ENCODE measurements around the gene CHN2.
"Not testable (repeated sequence)": the region's sequence is repeated elsewhere in the genome, so short reads cannot be mapped to it uniquely, and the experiment has no call there.

CHN2 gene

DNA sequence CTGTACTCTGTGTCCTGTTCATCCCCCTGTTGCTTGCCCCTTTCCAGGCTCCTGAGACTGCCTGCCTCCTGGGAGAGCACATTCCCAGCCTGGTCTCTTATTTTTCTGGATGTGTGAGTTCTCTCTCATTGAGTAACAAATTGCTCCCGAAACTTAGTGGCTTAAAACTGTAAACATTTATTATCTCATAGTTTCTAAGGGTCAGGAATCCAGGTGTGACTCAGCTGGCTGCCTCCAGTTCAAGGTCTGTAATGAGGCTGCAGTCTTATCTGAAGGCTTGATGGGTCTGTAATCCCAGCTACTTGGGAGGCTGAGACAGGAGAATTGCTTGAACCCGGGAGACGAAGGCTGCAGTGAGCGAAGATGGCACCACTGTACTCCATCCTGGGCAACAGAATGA is 315.5 kb downstream of the CHN2 start:
- no peak for ATAC-seq

DNA sequence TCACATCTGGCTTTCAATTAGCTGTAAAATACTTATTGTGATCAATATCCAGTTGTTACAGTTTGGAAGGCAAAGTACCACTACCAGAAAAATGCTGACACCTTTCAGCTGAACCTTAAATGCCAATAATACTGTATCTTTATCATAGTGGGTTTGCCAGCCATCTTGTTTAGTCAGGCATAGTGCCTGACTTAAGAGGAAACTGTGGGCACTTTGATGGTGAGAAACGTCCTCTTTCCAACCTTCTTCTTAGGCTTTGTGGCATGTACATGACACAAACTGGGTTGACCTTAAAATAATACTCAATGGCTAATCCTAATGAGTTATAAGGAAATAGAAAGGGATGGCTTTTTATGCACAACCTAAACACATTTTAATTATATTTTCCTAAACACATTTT is 316.8 kb downstream of the CHN2 start:
- ATAC-seq = no peak

DNA sequence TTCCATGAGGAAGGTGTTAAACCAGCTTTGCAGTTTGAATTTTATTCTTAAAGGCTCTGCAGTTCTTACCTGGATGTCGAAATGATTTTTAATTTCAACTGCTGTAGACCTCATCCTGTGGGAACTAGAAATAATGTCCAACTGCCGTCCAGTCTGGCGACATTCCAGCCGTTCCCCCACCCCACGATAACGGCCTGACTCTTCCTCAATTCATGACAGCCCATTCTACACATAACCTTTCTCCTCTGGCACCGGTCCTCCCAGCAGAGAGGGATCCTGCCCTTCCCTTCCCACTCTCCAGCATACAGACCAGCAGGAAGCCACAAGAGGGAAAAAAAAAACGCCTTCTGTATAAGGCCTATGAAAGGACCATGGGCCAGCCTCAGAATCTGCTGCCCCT is 317.3 kb downstream of the CHN2 start:
- no peak for ATAC-seq

DNA sequence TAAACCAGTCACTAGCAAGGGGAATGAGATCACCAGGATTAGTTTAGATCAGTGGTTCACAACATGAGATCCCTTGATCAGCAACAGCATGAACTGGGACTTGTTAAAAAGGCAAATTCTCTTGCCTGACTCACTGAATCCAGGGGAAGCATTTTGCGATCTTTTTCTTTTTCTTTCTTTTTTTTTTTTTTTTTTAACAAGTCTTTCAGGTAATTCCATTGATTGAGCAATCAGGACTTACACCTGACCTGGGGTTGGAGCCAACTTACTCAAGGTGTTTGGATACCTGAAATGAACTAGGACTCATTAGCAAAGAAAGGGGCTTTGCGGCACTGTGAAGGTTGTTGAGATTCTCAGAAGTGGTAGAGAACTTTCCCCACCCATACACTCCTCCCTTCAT is 321.9 kb downstream of the CHN2 start:
- ATAC-seq = no peak

DNA sequence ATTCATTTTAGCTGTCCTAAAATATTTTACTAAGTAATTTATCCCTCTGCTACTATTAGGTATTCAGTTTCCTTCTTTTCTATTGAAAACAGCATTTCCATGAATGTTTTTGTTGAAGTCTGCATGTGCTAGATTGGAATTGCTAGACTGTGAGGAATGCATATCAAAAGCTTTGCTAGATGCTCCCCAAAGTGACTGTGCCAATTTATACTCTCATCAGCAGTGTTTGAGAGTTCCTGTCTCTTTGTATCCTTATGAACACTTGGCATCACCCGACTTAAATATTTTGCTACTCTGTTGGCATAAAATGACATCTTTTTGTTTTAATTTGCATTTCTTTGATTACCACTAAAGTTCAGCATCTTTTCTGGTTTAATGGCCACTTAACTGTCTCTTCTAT is 324.0 kb downstream of the CHN2 start:
- ATAC-seq = no peak

DNA sequence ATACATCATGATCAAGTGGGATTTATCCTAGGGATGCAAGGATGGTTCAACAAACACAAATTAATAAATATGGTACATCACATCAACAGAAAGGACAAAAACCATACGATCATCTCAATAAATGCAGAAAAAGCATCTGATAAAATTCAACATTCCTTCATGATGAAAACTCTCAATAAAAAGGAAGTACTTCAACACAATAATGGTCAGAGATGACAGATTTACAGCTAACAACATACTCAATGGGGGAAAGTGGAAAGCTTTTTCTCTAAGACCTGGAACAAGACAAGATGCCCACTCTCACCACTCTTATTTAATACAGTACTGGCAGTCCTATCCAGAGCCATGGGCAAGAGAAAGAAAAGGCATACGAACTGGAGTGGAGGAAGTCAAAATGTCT is 329.2 kb downstream of the CHN2 start:
- ATAC-seq = no peak

DNA sequence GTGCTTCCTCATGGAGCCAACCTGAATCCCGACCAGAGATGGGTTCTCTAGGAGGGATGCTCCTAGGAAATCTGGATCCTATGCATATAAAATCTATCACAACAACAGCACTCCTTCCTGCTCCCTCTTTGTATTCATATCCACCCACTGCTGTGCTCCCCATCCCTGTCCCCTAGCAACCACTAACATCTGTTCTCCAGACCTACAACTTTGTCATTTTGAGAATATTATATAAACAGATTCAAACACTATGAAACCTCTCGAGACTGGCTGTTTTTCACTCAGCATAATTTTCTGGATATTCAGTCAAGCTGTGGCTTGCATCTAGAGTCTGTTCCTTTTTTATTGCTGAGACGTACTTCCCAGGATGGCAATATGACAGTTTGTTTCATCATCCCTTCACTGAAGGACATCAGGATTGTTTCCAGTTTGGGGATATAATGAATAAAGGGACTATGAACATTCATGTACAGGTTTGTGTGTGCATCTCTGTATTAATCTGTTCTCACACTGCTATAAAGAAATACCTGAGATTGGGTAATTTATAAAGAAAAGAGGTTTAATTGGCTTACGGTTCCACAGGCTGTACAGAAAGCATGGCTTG is 333.0 kb downstream of the CHN2 start:
- no peak for ATAC-seq

DNA sequence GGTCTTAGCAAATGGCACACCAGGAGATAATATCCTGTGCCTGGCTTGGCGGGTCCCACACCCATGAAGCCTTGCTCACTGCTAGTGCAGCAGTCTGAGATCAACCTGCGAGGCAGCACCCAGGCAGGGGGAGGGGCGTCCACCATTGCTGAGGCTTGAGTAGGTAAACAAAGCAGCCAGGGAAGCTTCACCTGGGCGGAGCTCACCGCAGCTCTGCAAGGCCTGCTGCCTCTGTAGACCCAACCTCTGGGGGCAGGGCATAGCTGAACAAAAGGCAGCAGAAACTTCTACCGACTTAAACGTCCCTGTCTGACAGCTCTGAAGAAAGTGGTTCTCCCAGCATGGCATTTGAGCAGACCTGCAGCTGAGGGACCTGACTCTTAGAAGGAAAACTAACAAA is 334.0 kb downstream of the CHN2 start:
- ATAC-seq = not testable (repeated sequence)

All from activated CD4-positive, CD25-positive, alpha-beta regulatory T cell treated with anti-CD3 and anti-CD28 coated beads, Interleukin-2, amount 50 U/mL, for 24 hours (primary cell).